Omental fat pad (tissue), 4 donors: ENCODE data around the gene SREBF1. TPM values are rescaled to one million over a fixed set of nuclear protein-coding genes. Genes with fewer than 3 reads are reported as not detected.

Experiments
- ATAC-seq: fragments of 150-250 bp; one replicate; pipeline ENCODE4 v1.9.1; 2016; ENCODE audit warnings: mild to moderate bottlenecking, moderate library complexity; ENCODE audit not compliant: low FRiP score
- DNase-seq: peaks from one replicate; pipeline ENCODE4 v3.0.0-alpha.2; 2019; ENCODE audit warnings: low spot score
- CTCF ChIP-seq, 3 donors: fragments of 450-650 bp; IDR thresholded peaks; one replicate each; pipeline ENCODE4 v1.5.1; 2016 to 2017; ENCODE audit warnings: antibody characterized with exemption in 3 of 3, mild to moderate bottlenecking in 3 of 3, moderate library complexity in 2 of 3
- total RNA-seq, 4 donors: library from RNA; depleted of rRNA; stranded (reverse); fragments of >200 nt; gene quantifications; one replicate each; pipeline ENCODE4 v1.1.0, GENCODE V29; 2016

SREBF1 gene
- total RNA-seq, 4 donors from 2014 or later: 18.5 to 118 (median 31.2) TPM

DNA sequence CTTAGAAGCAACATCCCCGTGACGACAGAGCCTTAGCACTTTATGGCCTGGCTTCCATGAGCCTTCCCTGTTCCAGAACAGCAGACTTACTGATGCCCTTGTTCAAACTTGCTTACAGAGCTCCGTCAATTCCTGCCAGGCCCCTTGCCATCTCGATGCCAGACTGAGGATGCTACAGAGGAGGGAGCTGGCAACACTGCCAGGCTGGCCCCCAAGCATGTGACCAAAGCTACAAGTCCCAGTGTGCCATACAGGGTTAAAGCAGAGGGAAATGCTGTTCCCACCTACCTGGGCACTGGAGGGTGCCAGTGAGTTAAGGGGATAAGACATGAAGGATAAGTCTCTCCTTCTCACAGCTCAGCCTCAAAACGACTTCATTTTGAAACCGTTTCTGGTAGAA lies 33.5 kb upstream of the SREBF1 start:
- no peak for TF ChIP-seq CTCF (IDR thresholded peaks at IDR 0.05)
- DNase-seq (no peak), ATAC-seq (no peak)

DNA sequence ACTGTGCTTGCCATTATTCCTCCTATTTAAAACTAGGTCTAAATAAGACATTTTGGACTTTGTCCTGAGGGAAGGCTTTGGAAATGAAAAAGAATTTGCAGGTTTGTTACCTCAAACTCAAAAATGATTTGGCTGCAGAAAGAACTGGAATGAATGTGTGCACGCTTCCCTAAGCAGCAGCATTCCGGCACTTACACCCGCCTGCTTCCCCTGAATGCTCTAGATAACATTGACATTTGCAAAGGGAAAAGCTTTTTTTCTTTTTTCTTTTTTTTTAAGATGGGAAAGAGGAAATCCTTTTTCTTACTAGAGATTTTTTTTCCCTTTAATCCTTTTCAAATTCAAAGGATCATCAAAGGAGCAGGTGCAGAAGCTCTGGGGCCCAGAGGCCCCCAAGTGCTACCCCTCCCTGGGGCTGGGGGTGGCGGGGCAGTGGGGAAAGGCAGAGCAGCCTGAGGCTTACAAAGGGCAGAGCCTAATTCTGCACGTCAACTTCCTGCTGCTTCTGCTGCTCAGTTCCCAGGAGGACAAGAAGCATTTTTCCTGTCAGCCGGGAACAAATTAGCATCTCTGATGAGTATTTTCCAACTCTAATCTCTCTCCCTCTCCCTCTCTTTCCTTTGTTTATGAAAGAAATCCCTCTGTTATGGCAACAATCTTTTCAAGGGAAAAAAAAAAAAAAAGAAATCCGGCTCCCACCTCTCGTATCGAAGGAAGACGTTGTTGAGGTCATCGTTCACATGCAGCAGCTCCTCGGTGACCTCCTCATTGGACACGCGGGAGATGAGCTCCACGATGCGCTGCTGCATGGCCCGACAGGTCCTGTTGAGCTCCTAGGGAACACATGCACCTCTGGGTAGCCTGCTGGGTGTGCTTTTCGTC lies 32.1 kb upstream of the SREBF1 start:
- no peak for TF ChIP-seq CTCF (IDR thresholded peaks at IDR 0.05)
- ATAC-seq: no peak
- no peak for DNase-seq

GRCh38 chr17:17866897-17867296 lies 30.1 kb upstream of the SREBF1 start:
- TF ChIP-seq CTCF (IDR thresholded peaks at IDR 0.05): no peak
- ATAC-seq (no peak), DNase-seq (no peak)

GRCh38 chr17:17866425-17866824 lies 29.6 kb upstream of the SREBF1 start:
- no peak for DNase-seq
- no peak for TF ChIP-seq CTCF (IDR thresholded peaks at IDR 0.05)
- no peak for ATAC-seq

DNA sequence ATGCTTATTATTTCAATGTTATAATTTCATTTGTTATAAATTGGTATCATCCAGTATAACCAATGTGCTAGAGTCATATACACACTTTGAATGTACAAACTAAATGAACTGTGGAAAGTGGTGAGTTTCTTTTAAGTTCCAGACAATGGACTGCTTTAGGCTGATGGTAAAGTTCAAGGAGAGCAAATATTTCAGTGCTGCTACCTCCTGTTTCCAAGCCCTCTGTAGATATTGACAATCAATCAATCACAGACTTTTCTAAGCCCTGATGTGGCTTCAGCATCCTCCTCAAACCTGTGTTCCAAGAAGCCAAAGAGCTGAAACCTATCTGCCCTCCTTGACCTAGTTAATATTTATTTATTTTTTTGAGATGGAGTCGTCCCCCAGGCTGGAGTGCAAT lies 28.2 kb upstream of the SREBF1 start:
- ATAC-seq (no peak), DNase-seq (no peak)
- no peak for TF ChIP-seq CTCF (IDR thresholded peaks at IDR 0.05)

DNA sequence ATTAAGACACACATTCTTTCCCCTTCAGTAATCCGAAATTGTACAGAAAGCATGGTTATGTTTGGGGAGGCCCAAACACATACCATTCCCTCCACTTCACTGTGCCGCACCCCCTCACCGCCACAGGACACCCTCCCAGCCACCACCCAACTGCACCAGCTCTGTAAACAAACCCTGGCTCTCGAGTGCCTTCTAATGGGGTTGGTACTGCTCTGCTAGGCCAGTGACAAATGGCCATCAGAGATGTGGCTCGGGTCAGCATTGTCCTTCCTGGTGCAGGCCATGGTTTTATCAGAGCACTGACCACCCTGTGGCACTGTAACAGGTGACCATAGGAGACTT lies 24.0 kb upstream of the SREBF1 start:
- DNase-seq: no peak
- no peak for TF ChIP-seq CTCF (IDR thresholded peaks at IDR 0.05)
- no peak for ATAC-seq
